ENCODE measurements around the gene RALGPS2. TPM values are rescaled to one million over a fixed set of nuclear protein-coding genes. Genes with fewer than 3 reads are reported as not detected.

The RALGPS2 gene
- total RNA-seq, 1 experiment from 2014 or later, result 19.3 TPM

- H3F3A ChIP-seq (ENCODE audit: low read length, unreplicated experiment), result no peaks in the 10 kb centered on the region
- no peaks in the 10 kb centered on the region for H3K27me3 ChIP-seq (ENCODE audit: low read length)
- no peak for DNase-seq
- no peak overlapping the region for H3K9ac ChIP-seq (ENCODE audit: low read length)
- no peak for TF ChIP-seq EZH2 (IDR thresholded peaks at IDR 0.05; ENCODE audit: low read length, unreplicated experiment)
- no peaks in the 10 kb centered on the region for H3K4me1 ChIP-seq (ENCODE audit: insufficient read depth, low read length)
- no peak overlapping the region for H3K4me3 ChIP-seq (ENCODE audit: low read length)
- intact Hi-C loops (cut with micrococcal nuclease), result no loop called here
- H3K36me3 ChIP-seq (ENCODE audit: low read depth, low read length), result no peaks in the 10 kb centered on the region
- H3K9me2 ChIP-seq (replicated peaks; ENCODE audit: low read length), result no peaks in the 10 kb centered on the region
- no peaks in the 10 kb centered on the region for H3K79me2 ChIP-seq (ENCODE audit: low read length)
- ChIA-PET POLR2A (ENCODE audit: unreplicated experiment) (no interaction called here), CTCF (no interaction called here)
- no peaks in the 10 kb centered on the region for H4K20me1 ChIP-seq (ENCODE audit: low read length)
- no peak overlapping the region for H3K4me2 ChIP-seq (ENCODE audit: low read length)
- H3K27ac ChIP-seq (ENCODE audit: low read length), result no peak overlapping the region
- BruUV-seq (replicated peaks), result no TSS peak
- H2AFZ ChIP-seq (ENCODE audit: low read length), result no peak overlapping the region
- no peak for ATAC-seq
- H3K9me3 ChIP-seq (ENCODE audit: low read length), result no peaks in the 10 kb centered on the region
Observed at GRCh38 chr1:178935610-178936009, 210.6 kb downstream of the RALGPS2 start.

DNA sequence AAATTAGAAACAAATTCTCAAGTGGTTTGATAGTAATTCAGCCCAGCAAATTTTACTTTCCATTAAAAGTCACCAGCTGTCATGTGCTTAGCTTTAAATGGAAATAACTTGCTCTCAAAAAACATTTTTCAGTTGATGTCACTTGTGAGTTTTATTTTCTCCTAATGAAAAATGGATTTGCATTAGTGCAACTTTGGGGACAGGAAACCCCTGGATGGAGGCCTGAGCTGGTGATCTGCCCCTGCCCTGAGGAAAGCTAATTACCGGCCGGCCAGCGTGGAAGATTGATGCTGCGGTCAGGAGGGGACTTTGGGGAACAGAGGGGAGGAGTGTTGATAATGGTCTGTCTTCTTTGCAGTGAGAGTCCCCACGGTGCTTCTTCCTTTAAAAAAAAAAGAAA, 212.7 kb downstream of the RALGPS2 start:
- H3K27me3 ChIP-seq (ENCODE audit: low read length), result no peaks in the 10 kb centered on the region
- TF ChIP-seq, protein P1, sequence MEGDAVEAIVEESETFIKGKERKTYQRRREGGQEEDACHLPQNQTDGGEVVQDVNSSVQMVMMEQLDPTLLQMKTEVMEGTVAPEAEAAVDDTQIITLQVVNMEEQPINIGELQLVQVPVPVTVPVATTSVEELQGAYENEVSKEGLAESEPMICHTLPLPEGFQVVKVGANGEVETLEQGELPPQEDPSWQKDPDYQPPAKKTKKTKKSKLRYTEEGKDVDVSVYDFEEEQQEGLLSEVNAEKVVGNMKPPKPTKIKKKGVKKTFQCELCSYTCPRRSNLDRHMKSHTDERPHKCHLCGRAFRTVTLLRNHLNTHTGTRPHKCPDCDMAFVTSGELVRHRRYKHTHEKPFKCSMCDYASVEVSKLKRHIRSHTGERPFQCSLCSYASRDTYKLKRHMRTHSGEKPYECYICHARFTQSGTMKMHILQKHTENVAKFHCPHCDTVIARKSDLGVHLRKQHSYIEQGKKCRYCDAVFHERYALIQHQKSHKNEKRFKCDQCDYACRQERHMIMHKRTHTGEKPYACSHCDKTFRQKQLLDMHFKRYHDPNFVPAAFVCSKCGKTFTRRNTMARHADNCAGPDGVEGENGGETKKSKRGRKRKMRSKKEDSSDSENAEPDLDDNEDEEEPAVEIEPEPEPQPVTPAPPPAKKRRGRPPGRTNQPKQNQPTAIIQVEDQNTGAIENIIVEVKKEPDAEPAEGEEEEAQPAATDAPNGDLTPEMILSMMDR (conservative IDR thresholded peaks at IDR 0.05; ENCODE audit: low read depth, low read length), result no peak
- TF ChIP-seq EZH2phosphoT487 (IDR thresholded peaks at IDR 0.05; ENCODE audit: borderline replicate concordance, low read length) (no peak), EZH2 (IDR thresholded peaks at IDR 0.05; ENCODE audit: low read length, unreplicated experiment) (no peak)
- CTCF ChIA-PET, result no interaction called here
- no peak overlapping the region for H3K9ac ChIP-seq (ENCODE audit: low read length)
- H3K4me1 ChIP-seq (ENCODE audit: insufficient read depth, low read length), result no peaks in the 10 kb centered on the region
- no peaks in the 10 kb centered on the region for H3K36me3 ChIP-seq (ENCODE audit: low read depth, low read length)
- no peak overlapping the region for H3K27ac ChIP-seq (ENCODE audit: low read length)
- H3K79me2 ChIP-seq (ENCODE audit: low read length), result no peaks in the 10 kb centered on the region
- H3K9me3 ChIP-seq (ENCODE audit: low read length), result no peaks in the 10 kb centered on the region
- no peaks in the 10 kb centered on the region for H3K9me2 ChIP-seq (replicated peaks; ENCODE audit: low read length)
- ATAC-seq, result no peak
- POLR2A ChIA-PET (ENCODE audit: unreplicated experiment), result no interaction called here
- no peak overlapping the region for H3K4me2 ChIP-seq (ENCODE audit: low read length)
- BruUV-seq (replicated peaks), result no TSS peak
- intact Hi-C loops (cut with micrococcal nuclease), result no loop called here
- no peak overlapping the region for H2AFZ ChIP-seq (ENCODE audit: low read length)
- DNase-seq, result no peak
- no peaks in the 10 kb centered on the region for H3F3A ChIP-seq (ENCODE audit: low read length, unreplicated experiment)
- no peak overlapping the region for H3K4me3 ChIP-seq (ENCODE audit: low read length)
- no peaks in the 10 kb centered on the region for H4K20me1 ChIP-seq (ENCODE audit: low read length)

- POLR2A ChIA-PET (ENCODE audit: unreplicated experiment), result no interaction called here
- BruUV-seq (replicated peaks), result no TSS peak
- intact Hi-C loops (cut with micrococcal nuclease), result no loop called here
- Histone ChIP-seq H3F3A (ENCODE audit: low read length, unreplicated experiment) (no peaks in the 10 kb centered on the region), H3K4me1 (ENCODE audit: insufficient read depth, low read length) (no peaks in the 10 kb centered on the region), H3K27ac (ENCODE audit: low read length) (no peak overlapping the region), H3K36me3 (ENCODE audit: low read depth, low read length) (no peaks in the 10 kb centered on the region), H3K27me3 (ENCODE audit: low read length) (no peaks in the 10 kb centered on the region), H3K4me3 (ENCODE audit: low read length) (no peak overlapping the region), H3K9ac (ENCODE audit: low read length) (no peak overlapping the region), H4K20me1 (ENCODE audit: low read length) (no peaks in the 10 kb centered on the region), H3K9me2 (replicated peaks; ENCODE audit: low read length) (no peaks in the 10 kb centered on the region), H2AFZ (ENCODE audit: low read length) (no peak overlapping the region), H3K9me3 (ENCODE audit: low read length) (no peaks in the 10 kb centered on the region), H3K4me2 (ENCODE audit: low read length) (no peak overlapping the region), H3K79me2 (ENCODE audit: low read length) (no peaks in the 10 kb centered on the region)
- ATAC-seq, result no peak
- DNase-seq, result no peak
- CTCF ChIA-PET, result no interaction called here
- TF ChIP-seq EZH2phosphoT487 (IDR thresholded peaks at IDR 0.05; ENCODE audit: borderline replicate concordance, low read length) (no peak), EZH2 (IDR thresholded peaks at IDR 0.05; ENCODE audit: low read length, unreplicated experiment) (no peak)
- TF ChIP-seq, protein P1 (conservative IDR thresholded peaks at IDR 0.05; ENCODE audit: low read depth, low read length), result no peak
Observed at GRCh38 chr1:178938101-178938958, 213.3 kb downstream of the RALGPS2 start.

All from PC-3 (cell line).